Progenitor cell of endocrine pancreas (in vitro differentiated cells): ENCODE data around the gene LPIN3. TPM values are rescaled to one million over a fixed set of nuclear protein-coding genes. Genes with fewer than 3 reads are reported as not detected.

ENCODE experiments used
- DNase-seq: peaks from one replicate; pipeline ENCODE4 v3.0.0; 2021; ENCODE audit warnings: low spot score; ENCODE audit not compliant: unreplicated experiment
- H3K27ac Mint-ChIP-seq: 2 replicates; pipeline ENCODE4 v1.8.0; 2021; ENCODE audit warnings: mild to moderate bottlenecking, moderate library complexity, mixed read lengths
- H3K27me3 Mint-ChIP-seq: 2 replicates; pipeline ENCODE4 v1.8.0; 2021; ENCODE audit warnings: mixed read lengths
- H3K36me3 Mint-ChIP-seq: 2 replicates; pipeline ENCODE4 v1.8.0; 2022; ENCODE audit warnings: mixed read lengths; ENCODE audit not compliant: insufficient read depth
- H3K4me1 Mint-ChIP-seq: 2 replicates; pipeline ENCODE4 v1.8.0; 2021; ENCODE audit warnings: low read depth, mixed read lengths
- H3K4me3 Mint-ChIP-seq: 2 replicates; pipeline ENCODE4 v1.8.0; 2021; ENCODE audit warnings: low read depth, mild to moderate bottlenecking, moderate library complexity, mixed read lengths
- H3K9me3 Mint-ChIP-seq: 2 replicates; pipeline ENCODE4 v1.8.0; 2021; ENCODE audit warnings: low read depth, mixed read lengths
- CTCF ChIP-seq: fragments of 200-600 bp; sonication (generic); IDR thresholded peaks from one replicate; pipeline ENCODE4 v1.5.0; 2021; ENCODE audit warnings: antibody characterized with exemption, mild to moderate bottlenecking; ENCODE audit not compliant: unreplicated experiment
- total RNA-seq: library from RNA; stranded (reverse); gene quantifications from 2 replicates; pipeline ENCODE4 v1.2.1, GENCODE V29; 2021

The LPIN3 gene
- total RNA-seq, 1 donor from 2014 or later: 18.4 TPM

DNA sequence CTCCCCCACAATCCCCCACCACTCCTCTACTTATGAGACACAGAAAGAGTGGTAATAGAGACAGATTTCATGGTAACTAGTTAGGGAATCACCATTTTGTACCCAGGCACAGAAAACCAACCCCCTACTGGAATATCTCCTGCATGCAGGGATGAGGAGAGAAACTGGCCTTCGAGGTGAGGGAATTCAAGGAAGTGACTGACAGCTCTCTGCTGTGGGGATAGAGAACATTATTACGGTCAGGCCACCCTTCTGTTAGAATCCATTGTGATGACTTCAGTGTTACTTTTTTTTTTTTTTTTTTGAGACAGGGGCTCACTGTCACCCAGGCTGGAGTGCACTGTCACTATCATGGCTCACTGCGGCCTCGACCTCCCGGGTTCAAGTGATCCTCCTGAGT, 13.4 kb upstream of the LPIN3 start:
- DNase-seq: no peak
- H3K4me3 Mint-ChIP-seq: no peak overlapping the region
- no peaks in the 10 kb centered on the region for H3K36me3 Mint-ChIP-seq
- H3K27me3 Mint-ChIP-seq: peaks cover 10% of the 10 kb centered on the region
- no peaks in the 10 kb centered on the region for H3K4me1 Mint-ChIP-seq
- no peak for TF ChIP-seq CTCF
- H3K9me3 Mint-ChIP-seq: no peaks in the 10 kb centered on the region
- no peak overlapping the region for H3K27ac Mint-ChIP-seq

GRCh38 chr20:41329435-41330342, 10.9 kb upstream of the LPIN3 start:
- no peak overlapping the region for H3K4me3 Mint-ChIP-seq
- H3K27me3 Mint-ChIP-seq: peaks cover 11% of the 10 kb centered on the region
- no peaks in the 10 kb centered on the region for H3K9me3 Mint-ChIP-seq
- no peaks in the 10 kb centered on the region for H3K4me1 Mint-ChIP-seq
- H3K36me3 Mint-ChIP-seq: no peaks in the 10 kb centered on the region
- no peak for TF ChIP-seq CTCF
- no peak for DNase-seq
- H3K27ac Mint-ChIP-seq: no peak overlapping the region

GRCh38 chr20:41330343-41330720, 10.3 kb upstream of the LPIN3 start:
- no peak overlapping the region for H3K27ac Mint-ChIP-seq
- peaks cover 12% of the 10 kb centered on the region for H3K27me3 Mint-ChIP-seq
- TF ChIP-seq CTCF: no peak
- no peak overlapping the region for H3K4me3 Mint-ChIP-seq
- H3K9me3 Mint-ChIP-seq: no peaks in the 10 kb centered on the region
- DNase-seq: no peak
- no peaks in the 10 kb centered on the region for H3K36me3 Mint-ChIP-seq
- no peaks in the 10 kb centered on the region for H3K4me1 Mint-ChIP-seq

DNA sequence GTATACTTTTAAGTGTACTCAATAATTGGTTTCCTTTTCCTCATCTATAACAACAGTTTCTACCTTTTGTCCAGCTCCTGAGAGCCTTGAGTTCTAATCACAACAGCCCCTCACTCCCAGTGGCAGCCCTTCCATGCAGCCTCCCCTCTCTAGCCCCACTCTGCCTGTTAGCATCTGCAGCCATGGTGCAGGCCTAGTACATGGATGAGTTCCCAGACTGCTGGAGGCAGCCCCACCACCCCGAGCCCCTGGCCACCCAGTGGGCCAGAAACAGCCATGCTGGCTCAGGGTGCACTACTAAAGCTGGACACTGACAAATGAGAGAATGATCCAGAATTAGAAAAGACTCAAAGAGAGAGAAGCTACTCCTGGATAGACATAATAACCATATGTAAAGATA, 9.7 kb upstream of the LPIN3 start:
- no peaks in the 10 kb centered on the region for H3K9me3 Mint-ChIP-seq

DNA sequence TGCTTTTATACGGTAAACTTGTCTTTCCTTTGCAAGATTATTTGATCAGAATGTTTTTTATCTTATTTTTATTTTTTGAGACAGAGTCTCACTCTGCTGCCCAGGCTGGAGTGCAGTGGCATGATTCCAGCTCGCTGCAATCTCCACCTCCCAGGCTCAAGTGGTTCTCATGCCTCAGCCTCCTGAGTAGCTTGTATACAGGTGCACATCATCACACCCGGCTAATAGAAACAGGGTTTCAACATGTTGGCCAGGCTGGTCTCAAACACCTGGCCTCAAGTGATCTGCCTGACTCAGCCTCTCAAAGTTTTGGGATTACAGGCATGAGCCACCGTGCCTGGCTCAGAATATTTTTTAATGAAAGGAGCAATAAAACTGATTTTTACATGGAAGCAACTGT, 8.9 kb upstream of the LPIN3 start:
- no peak for DNase-seq
- no peaks in the 10 kb centered on the region for H3K4me1 Mint-ChIP-seq
- peaks cover 15% of the 10 kb centered on the region for H3K27me3 Mint-ChIP-seq
- no peaks in the 10 kb centered on the region for H3K36me3 Mint-ChIP-seq
- no peak for TF ChIP-seq CTCF
- H3K27ac Mint-ChIP-seq: no peak overlapping the region
- no peaks in the 10 kb centered on the region for H3K9me3 Mint-ChIP-seq
- no peak overlapping the region for H3K4me3 Mint-ChIP-seq

More for the DNA sequence above, 9.7 kb upstream of the LPIN3 start:
- Mint-ChIP-seq H3K4me3 (no peak overlapping the region), H3K27me3 (peaks cover 15% of the 10 kb centered on the region), H3K4me1 (no peaks in the 10 kb centered on the region), H3K36me3 (no peaks in the 10 kb centered on the region), H3K27ac (no peak overlapping the region)
- no peak for DNase-seq
- no peak for TF ChIP-seq CTCF
